Sciatic nerve (tissue), 2 donors: Measurements from ENCODE around the gene PKHD1. TPM values are rescaled to one million over a fixed set of nuclear protein-coding genes. Genes with fewer than 3 reads are reported as not detected.
A peak's percentile ranks its signal among the peaks of the same experiment; 100 is the strongest.

Experiments
- ATAC-seq: fragments of 200-7000 bp; cut with Tn5 transposase; one replicate; pipeline ENCODE4 v1.9.1; 2020; ENCODE audit warnings: mild to moderate bottlenecking, moderate library complexity
- DNase-seq: peaks from one replicate; pipeline ENCODE4 v3.0.0-alpha.2; 2020; ENCODE audit warnings: low spot score
- intact Hi-C: fragments of 100-400 bp; cut with DNase I; formaldehyde crosslinking; loops from one replicate; pipeline ENCODE4 v1.14.2; 2022
- total RNA-seq: library from RNA; stranded (reverse); fragmentation: NEBNext Ultra II Directional; extraction: Animal tissue kit (Norgen Biotek cat#: 25700); gene quantifications from one replicate; pipeline ENCODE4 v1.2.1, GENCODE V29; 2021
- donor health status: DM: no; HTN: no; CAD: no.
- donor health status: DM: no; HTN: no; CAD: no.

PKHD1 gene
- total RNA-seq, 1 donor from 2014 or later, result 0.04 TPM

- ATAC-seq (no peak), DNase-seq (no peak)
- intact Hi-C loops, result no loop called here
Observed at GRCh38 chr6:52115145-52115741, 27.8 kb upstream of the PKHD1 start.

DNA sequence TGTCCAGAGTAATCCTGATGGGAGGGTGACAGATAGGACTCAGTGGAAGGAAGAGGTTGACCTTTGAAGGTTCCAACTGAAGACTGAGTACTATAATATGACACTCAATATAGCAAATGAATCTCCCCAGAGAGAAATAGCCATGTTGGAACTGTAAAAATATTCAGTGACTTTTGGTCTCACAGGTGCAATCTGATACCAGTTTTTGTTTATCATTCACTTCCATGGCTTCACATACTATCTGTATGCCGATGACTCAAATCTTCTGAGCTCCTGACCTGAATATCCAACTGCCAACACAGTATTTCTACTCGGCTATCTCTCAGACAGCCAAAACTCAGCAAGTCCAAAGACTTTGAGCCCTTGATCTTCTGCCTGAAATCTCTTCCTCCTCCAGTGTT is 21.8 kb upstream of the PKHD1 start:
- intact Hi-C loops, result no loop called here
- no peak for DNase-seq
- ATAC-seq, result no peak

DNA sequence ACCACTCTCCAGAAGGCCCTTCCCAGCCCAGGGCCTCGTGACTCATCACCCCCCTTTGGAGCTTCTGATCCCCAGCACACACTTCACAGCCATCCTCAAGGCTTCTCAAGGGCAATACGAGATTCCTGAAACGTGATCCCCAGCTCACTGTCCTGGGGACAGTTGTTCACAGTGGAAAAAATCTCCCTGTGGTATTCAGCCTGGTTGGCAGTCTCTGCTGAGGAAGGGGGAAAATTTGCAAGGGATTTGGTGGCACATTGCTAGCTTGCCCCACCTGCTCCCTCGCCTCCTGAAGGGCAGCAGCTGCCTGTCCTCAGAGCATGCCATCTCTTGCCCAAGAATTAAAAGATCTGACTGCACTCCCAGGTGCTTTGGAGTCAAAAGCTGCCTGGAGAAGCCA is 20.7 kb upstream of the PKHD1 start:
- ATAC-seq, result no peak
- intact Hi-C loops, result no loop called here
- DNase-seq, result no peak

- intact Hi-C loops, result no loop called here
- ATAC-seq, result no peak
- DNase-seq, result no peak
Observed at GRCh38 chr6:52106994-52107393, 19.6 kb upstream of the PKHD1 start.

GRCh38 chr6:52104979-52105378 is 17.6 kb upstream of the PKHD1 start:
- DNase-seq, result no peak
- intact Hi-C loops, result no loop called here
- no peak for ATAC-seq

- DNase-seq (no peak), ATAC-seq (no peak)
- intact Hi-C loops, result no loop called here
Observed at GRCh38 chr6:52103623-52104022, 16.2 kb upstream of the PKHD1 start.

GRCh38 chr6:52102405-52102804 is 15.0 kb upstream of the PKHD1 start:
- ATAC-seq (no peak), DNase-seq (no peak)
- intact Hi-C loops, result no loop called here

GRCh38 chr6:52098721-52099120 is 11.3 kb upstream of the PKHD1 start:
- intact Hi-C loops, result no loop called here
- no peak for ATAC-seq
- no peak for DNase-seq

DNA sequence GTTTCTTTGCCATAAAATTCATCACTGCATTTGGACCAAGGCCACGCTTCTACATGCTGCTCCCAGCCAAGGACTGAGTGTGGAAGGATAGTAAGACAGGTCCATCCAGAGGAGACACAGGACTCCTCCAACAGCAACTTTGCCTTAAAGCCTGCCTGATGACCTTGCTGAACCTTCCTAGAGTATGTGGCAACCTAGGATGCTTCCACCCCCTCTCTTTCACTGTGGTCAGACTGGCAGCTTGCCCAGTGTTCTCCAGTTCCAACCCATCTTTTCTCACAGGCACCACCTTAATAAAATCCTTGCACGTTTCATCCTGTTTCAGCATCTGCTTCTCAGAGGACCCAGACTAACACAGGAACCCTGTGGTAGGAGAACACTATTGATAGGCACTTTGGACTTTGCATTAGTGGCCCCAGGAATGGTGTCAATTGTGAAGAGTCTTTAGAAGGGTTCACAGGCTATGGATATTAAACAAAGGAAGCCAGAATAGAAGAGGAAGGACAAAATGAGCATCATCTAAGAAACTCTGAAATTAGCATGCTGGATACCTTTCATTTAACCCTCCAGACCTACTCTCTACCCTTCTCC is 2.4 kb upstream of the PKHD1 start:
- DNase-seq, result no peak
- intact Hi-C loops, result no loop called here

DNA sequence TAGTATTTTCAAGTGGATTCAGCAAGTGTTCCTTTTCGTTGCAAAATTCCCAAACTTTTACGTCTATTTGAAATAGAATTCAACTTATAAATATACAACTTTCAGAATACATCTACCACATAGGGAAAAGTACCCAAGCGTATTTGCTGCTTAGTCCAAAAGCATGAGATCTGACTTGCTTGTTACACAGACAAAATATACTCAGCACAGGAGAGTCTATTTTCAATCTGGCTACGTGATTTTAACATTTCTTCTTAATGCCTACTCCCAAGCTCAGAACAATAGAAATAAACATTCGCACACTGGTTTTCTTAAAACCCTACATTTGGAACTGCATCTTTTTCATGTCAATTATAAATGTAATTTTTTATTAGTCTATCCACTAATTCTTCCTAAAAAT is 672 bp downstream of the PKHD1 start:
- intact Hi-C loops, result no loop called here
- DNase-seq, result no peak
- ATAC-seq, result no peak

More for the DNA sequence above, 2.4 kb upstream of the PKHD1 start:
- no peak for ATAC-seq

- ATAC-seq, result no peak
- DNase-seq, result no peak
- intact Hi-C loops, result no loop called here
Observed at GRCh38 chr6:52081237-52081636, 6.2 kb downstream of the PKHD1 start.

DNA sequence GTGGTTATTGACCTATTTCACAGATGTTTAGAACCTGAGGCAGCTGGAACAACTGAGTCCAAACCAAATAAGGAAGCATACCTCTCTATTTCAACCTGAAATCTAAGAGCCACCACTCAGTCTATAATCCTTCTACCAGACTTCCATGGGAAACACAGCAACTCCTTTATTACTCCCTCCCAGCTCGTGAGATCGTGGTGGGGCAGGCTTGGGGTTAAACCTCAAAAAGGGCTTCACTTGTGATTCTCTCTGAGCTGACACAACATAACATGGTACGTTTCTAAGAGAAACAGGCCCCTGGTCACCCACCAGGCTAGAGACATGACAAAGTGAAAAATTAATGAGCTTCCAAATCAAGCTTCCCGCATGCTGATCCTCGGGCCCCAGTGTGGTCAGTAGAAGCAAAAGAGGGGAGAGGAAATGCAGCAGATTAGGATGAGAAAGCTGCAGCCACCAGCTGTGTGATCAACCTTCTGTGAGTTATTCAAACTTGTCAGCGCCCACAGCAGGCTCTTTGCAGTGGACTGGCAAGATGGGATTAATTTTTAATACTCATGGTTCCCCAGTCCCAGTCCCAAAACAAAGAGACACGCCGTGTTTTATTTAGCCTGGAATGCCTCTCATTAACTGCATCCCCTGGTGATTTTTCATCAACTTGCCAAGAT is 9.3 kb downstream of the PKHD1 start:
- intact Hi-C loops, result no loop called here
- no peak for DNase-seq
- no peak for ATAC-seq

DNA sequence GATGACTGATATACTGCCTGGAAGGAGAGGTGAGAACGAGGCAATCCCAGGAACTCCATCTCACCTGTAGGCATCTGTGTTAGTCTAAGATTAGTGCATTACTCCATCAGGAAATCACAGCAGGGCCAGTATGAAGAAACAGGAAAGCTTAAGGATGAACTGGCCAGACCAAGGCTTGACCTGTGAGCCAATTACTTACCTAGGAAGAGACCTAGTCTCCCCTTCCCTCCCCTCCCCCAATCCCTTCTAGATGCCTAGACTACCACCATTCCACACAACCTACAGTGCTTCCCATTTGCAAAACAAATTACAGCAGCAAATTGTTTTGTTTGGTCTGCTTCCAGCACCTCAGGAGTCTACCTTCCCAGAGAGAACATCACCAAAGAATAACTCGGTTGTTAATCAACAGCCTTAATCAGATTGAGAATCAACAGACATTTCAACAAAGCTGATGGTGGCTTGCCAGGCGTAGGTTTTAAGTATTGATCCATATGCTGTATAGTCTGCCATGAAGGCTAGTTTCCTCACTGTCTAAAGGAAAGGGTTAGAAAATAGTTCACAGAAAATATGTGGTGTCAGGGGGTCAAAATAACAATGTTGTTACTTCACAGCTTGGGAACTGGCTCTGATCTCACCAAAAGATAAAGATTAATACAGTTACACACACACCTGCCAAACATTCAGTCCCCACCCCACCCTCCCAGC is 10.1 kb downstream of the PKHD1 start:
- DNase-seq, result no peak
- no peak for ATAC-seq
- intact Hi-C loops, result no loop called here

DNA sequence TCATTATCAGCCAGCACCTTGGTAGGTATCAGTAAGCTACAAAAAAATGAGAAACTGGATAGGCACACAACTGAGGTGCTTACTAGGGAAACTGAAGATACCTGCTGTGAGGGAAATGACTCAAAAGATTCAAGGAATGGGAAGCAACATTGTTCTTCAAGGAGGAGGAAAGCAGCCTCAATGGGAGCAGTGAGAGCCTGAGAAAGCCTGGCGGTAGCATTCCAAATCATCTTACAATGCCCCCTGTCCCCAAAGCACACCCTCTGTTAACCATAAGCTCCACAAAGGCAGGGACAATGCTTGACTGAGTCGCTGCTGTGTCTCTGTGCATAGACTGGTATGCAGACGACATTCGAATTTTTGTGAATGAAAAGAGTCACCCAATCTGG is 10.6 kb downstream of the PKHD1 start:
- intact Hi-C loops, result no loop called here

DNA sequence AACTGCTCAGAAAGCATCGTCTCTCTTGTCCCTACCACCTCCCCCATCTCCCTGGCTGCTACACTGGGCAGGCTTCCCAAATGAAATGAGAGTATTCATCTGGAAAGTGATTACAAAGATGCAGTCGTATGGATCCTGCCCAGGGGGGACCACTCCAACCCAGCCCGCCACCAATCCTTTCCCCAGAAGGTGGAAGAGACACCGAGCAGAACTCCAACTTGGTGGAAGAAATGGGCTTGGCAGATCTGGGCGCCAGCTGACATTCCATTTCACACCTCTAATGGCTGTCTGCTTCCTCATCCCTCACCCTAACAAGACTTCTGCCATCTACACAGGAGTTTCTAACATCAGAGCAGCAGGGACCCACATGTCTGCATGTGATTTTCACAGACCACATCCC is 12.7 kb downstream of the PKHD1 start:
- intact Hi-C loops, result no loop called here
- DNase-seq (no peak), ATAC-seq (no peak)

More for the DNA sequence above, 10.6 kb downstream of the PKHD1 start:
- no peak for DNase-seq
- ATAC-seq, result no peak

DNA sequence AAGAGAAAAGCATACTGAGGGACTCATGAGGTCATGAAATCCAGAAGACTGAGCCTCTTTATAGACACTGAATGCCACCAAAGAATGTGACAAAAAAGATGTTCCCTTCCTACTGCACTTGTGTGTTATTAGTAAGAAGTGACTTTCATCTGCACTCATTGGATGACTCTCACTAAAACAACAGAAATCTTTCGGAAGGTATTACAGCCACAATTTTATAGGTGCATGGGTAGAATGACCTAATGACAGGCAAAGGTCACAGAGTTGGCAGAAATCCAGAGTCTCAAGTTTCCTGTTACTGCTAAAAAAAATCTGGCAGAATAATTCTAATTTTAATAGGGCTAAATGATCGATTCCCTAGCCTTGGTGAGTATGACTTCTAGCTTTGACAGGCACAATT is 13.3 kb downstream of the PKHD1 start:
- intact Hi-C loops, result no loop called here
- DNase-seq, result no peak
- no peak for ATAC-seq

- ATAC-seq, result no peak
- intact Hi-C loops, result no loop called here
- DNase-seq, result no peak
Observed at GRCh38 chr6:52065621-52066020, 21.8 kb downstream of the PKHD1 start.

DNA sequence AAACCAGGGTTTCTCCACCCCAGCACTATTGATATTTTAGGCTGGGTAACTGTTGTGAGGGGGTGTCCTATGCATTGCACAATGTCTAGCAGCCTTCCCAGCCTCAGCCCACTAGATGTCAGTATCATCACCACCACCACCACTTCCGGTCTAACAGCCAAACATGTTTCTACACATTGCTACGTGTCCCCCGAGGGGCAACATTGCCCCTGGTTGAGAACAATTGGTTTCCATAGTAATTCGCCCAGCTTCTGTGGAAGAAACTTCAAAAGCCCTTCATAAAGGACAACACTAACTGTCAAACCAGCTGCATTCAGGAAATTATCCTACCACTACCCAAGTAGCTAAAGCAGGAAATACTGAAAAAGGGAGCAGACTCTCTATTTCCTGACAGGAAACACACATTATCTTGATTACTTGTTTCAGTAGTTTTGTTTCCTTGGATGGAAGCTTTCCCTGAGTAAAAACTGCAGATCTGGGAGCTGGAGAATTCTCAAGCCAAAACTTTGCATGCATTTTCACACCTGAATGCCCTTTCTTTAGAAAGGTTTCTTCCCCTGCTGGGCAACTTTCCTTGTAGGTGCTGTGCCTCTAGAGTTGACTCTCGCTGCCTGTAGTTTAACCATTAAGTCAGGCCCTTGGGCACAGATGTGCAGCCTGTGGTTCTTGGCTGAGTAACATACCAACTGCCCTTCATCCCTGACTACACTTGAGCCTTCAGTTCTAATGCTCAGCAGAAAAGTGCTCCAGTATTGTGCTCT is 23.6 kb downstream of the PKHD1 start:
- peak; percentile 80 for ATAC-seq
- DNase-seq, result no peak
- intact Hi-C loops, result no loop called here

DNA sequence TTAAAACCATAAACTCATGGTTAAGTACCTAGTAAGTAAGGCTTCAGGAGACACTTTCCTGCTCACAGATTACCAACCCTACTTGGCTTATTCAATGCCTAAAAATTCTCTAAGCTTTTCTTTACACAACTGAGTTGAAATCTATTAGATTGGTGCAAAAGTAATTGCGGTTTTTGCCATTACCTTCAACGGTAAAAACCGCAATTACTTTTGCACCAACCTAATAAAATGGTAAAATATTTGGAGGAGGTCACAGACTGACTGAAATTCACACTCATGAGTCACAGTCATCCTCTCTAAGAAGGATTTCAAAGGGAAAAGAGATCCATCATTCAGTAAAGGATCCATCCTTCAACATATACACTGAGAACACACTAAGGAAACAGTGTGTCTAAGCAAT is 25.9 kb downstream of the PKHD1 start:
- no peak for DNase-seq
- intact Hi-C loops, result no loop called here
- ATAC-seq, result no peak

DNA sequence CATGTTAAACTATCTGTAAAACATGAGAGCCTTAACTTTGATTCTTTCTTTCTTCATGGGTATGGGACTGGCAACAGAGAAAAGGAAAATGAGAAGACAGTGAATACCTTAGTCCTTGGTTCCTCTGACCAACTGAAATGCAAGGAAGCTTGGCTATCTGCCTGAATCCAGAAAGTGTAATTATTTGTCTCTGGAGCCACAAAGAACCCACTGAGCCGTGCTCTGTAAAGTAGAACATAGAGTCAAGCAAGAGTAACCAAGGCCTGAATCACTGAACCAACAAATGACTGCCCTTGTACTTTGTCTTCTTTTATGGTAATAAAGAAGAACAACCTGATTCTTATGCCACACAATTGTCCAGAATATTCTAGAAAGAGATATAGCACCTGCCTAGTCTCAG is 27.6 kb downstream of the PKHD1 start:
- ATAC-seq (no peak), DNase-seq (no peak)
- intact Hi-C loops, result no loop called here
